DMS114 treated with DMSO at 0.1 percent for 48 hours (cell line): ENCODE results near the gene CFDP1.
"Not testable (repeated sequence)": the region's sequence is repeated elsewhere in the genome, so short reads cannot be mapped to it uniquely, and the experiment has no call there.

Experiments
- DNase-seq: peaks from one replicate; lab custom pipeline; 2025; ENCODE audit not compliant: unreplicated experiment; lab: John Stamatoyannopoulos, UW

Gene CFDP1

DNA sequence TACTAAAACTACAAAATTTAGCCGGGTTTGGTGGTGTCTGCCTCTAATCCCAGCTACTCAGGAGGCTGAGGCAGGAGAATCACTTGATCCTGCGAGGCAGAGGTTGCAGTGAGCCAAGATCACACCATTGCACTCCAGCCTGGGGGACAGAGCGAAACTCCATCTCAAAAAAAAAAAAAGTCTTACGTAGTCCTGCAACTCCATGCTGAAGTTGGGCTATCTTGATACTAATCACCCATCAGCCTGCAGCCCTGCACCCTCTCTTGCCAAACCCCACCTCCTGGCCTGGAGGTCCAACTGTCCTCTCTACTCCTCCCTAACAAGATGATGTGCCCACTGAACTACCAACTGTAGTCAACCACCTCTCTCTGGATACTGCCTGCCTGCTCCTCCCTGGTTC, 26.4 kb upstream of the CFDP1 start:
- no peak for DNase-seq

DNA sequence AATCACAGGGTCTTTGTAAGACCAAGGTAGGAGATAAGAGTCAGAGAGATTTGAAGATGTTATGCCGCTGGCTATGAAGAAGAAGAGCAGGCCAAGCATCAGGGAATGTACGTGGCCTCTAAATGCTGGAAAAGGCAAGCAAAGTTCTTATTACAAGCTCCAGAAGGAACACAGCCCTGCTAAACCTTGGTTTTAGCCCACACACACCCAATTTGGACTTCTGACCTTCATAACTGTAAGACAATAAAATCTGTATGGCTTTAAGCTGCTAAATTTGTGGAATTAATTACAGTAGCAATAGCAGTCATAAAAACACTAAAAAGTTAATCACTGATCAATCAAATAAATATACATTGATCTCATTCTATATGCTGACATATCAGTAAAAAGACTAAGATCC, 25.1 kb upstream of the CFDP1 start:
- DNase-seq, result no peak

DNA sequence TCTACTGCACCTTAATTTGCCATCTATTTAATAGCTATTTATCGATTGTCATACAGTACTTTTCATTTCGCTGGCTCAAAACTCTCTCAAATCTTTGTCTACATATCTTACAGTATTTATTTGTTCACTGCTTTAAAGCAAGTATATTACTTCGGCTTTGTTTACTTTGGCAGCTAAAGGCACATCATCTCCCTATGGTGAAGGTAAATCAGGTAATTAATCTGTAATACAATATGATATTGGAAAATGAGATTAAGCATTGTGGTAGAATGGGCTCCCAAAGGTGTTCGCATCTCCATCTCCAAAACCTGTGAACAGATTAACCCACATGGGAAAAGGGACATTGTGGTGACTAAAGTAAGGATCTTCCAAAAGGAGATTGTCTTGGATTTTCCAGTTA, 24.7 kb upstream of the CFDP1 start:
- DNase-seq, result no peak

- DNase-seq, result no peak
Observed at GRCh38 chr16:75457485-75458021, 24.2 kb upstream of the CFDP1 start.

GRCh38 chr16:75456971-75457370, 23.7 kb upstream of the CFDP1 start:
- DNase-seq, result no peak

- DNase-seq, result not testable (repeated sequence)
Observed at GRCh38 chr16:75456486-75456885, 23.2 kb upstream of the CFDP1 start.

GRCh38 chr16:75455677-75456076, 22.4 kb upstream of the CFDP1 start:
- no peak for DNase-seq

- no peak for DNase-seq
Observed at GRCh38 chr16:75452464-75453190, 19.3 kb upstream of the CFDP1 start.

GRCh38 chr16:75446416-75446815, 13.1 kb upstream of the CFDP1 start:
- DNase-seq, result no peak

GRCh38 chr16:75445298-75445697, 12.0 kb upstream of the CFDP1 start:
- DNase-seq, result no peak

DNA sequence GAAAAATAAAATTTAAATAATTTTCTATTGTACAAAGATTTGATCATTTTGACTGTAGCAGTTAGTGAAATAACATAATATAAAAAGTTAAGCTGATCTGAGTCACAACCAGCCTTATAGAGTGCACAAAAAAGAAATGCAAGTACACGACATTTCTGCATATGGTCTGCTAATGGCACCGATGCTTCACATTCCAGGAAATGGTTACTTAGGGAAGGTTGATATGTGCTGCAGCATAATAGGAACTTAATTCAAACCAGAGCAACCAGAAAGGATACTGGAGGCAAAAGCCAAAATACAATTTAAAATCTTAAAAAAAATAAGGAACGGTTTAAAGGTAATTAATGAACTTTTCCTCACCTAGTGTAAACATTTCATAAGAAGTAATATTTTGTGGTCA, 10.0 kb upstream of the CFDP1 start:
- no peak for DNase-seq

DNA sequence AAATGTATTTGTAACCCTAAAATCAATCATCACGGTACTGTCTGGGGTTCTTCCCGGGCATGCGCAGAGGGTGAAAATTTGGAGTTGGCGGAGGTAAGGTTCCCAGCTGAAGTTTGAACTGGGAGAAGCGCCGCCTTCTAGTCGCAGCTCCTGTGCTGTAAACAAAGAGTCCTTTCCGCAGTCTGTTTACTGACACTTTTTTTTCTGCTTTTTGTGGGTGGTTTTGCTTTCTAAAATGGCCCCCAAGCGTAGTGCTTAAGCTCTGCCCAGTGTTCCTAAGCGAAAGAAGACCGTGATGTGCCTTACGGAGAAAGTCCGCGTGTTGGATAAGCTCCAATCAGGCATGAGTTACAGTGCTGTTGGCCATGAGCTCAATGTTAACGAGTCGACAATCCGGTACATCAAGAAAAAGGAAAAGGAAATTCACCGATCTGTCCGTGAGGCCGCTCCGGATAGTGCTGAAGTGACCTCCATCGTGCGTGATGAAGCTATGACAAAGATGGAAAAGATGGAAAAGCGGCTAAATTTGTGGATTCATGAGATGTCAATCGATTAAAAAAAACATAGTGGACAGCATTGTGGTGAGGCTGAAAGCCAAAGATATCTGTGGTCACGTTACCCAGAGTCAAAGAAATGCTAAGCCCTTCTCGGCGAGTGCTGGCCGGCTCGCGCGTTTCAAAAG, 570 bp upstream of the CFDP1 start:
- DNase-seq, result peak; percentile 96

DNA sequence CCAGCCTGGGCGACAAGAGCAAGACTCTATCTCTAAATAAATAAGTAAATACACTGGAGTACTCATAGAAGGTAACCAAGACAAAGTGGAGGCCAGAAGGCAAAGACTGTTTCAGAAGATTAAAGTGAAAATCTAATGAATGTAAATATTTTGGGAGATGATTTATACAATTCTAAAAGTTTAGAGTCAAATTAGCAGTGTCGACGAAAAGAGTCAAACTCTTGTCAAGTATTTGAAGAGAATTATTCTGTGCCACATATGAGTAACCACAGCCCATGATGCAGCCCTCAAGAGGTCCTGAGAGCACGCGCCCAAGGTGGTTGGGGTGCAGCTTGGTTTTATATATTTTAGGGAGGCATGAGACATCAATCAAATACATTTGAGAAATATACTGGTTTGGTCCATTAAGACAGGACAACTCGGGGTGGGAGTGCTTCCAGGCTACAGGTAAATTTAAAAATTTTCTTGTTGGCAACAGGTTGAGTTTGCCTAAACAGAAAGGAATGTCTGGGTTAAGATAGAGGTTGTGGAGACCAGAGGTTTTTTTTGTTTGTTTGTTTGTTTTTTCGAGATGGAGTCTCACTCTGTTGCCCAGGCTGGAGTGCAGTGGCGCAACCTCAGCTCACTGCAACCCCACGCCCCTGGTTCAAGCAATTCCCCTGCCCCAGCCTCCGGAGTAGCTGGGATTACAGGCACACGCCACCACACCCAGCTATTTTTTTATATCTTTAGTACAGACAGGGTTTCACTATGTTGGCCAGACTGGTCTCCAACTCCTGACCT, 3.5 kb downstream of the CFDP1 start:
- no peak for DNase-seq

DNA sequence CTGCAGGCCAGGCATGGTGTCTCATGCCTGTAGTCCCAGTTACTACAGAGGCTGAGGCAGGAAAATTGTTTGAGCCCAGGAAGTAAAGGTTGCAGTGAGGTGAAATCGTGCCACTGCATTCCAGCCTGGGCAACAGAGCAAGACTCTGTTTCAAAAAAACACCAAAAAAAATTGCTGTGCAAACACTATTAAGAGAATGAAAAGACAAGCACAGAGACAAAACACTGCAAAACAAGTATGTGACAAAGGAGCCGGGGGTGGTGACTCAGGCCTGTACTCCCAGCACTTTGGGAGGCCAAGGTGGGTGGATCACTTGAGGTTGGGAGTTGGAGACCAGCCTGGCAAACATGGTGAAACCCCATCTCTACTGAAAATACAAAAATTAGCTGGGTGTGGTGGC, 6.8 kb downstream of the CFDP1 start:
- not testable (repeated sequence) for DNase-seq

DNA sequence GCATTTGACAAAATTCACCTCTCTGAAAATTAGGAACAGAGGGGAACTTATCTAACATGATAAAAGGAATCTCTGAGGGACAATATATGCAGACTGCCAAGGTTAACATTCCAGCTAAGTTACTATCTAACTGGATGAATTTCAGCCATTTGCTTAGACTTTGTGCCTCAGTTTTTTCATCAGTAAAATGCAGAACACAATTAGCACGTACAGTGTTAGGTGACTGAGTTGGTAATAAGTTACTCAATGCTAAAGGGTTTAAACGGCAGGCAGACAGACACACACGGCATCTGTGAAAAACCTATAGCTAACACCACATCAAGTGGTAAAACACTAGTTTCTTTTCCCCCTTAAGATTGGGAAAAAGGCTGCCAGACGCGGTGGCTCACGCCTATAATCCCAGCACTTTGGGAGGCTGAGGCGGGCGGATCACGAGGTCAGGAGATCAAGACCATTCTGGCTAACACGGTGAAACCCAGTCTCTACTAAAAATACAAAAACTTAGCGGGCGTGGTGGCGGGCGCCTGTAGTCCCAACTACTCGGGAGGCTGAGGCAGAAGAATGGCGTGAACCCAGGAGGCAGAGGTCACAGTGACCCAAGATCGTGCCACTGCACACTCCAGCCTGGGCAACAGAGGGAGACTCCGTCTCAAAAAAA, 9.1 kb downstream of the CFDP1 start:
- DNase-seq, result not testable (repeated sequence)

DNA sequence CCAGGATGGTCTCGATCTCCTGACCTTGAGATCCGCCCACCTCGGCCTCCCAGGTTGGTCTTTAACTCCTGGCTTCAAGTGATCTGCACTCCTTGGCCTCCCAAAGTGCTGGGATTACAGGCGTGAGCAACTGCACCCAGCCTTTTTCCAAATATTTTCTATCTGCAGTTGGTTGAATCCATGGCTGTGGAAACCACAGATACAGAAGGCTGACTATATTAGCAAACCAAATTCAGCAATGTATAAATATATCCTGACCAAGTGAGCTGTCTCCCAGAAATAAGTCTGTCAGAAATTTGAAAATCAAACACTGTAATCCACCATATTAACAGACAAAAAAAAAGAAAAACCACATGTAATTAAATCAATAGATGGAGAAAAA, 9.6 kb downstream of the CFDP1 start:
- DNase-seq, result no peak

- DNase-seq, result no peak
Observed at GRCh38 chr16:75421820-75422126, 11.5 kb downstream of the CFDP1 start.

DNA sequence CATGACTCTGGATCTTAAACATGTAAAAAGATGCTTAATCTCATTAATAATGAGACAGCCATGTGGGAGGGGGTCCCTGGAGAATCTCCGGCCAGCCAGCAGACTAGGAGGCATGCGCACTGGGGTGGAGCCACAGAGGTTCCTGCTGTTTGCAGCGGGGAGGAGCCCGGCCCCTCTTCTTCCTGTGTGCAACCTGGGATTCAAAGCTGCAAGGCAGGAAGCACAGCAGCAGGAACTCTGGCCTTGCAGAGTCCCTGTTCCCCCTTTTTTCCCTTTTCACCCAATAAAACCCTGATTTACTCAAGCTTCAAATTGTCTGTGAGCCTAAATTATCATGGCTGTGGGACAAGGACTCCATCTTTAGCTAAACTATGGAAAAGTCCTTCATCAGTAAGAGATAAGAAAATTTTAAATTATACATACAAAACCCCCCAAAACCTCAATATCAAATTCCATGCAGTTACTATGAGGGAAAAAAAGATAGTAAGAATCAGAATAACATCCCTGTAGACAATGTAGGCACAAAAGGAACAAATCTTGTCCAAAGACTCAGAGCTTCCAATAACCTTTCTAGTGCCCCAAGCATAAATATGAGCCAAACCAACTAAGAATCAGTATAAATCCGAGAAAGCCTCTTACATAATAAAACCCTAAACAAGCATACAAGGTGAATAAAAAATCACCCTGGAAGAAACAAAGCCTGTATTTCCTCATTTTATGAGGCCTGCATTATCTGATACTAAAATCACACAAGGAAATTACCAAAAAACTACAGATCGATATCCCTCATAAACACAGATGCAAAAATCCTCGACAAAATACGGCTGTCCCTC, 12.1 kb downstream of the CFDP1 start:
- no peak for DNase-seq

GRCh38 chr16:75416904-75417565, 16.3 kb downstream of the CFDP1 start:
- no peak for DNase-seq
